H1 (cell line): ENCODE data around the gene AP3M1. TPM values are rescaled to one million over a fixed set of nuclear protein-coding genes. Genes with fewer than 3 reads are reported as not detected.

Experiments
- EZH2 ChIP-seq: fragments of 200-600 bp; sonication (generic); IDR thresholded peaks from 2 replicates; pipeline ENCODE4 v1.7.1; 2012; ENCODE audit warnings: low read depth, mild to moderate bottlenecking, moderate library complexity, low read length, inconsistent platforms; ENCODE audit not compliant: severe bottlenecking
- polyA plus RNA-seq, 7 experiments: library from polyadenylated mRNA; depleted of rRNA in 3 of 7; stranded (reverse) in 5 of 7; unstranded in 2 of 7; fragments of >200 nt in 5 of 7; fragments of 200-250 nt in 2 of 7; gene quantifications; 1 replicate in 5 of 7; 2 replicates in 1 of 7; 4 replicates in 1 of 7; pipeline versions ENCODE4 v1.2.1 to v1.2.3, GENCODE V29; 2011 to 2013; ENCODE audit warnings: missing spikeins in 2 of 7, mixed read lengths in 2 of 7
- total RNA-seq: library from RNA; stranded (reverse); fragmentation: NEBNext Ultra II Directional; extraction: Animal tissue kit (Norgen Biotek cat#: 25700); gene quantifications from 2 replicates; pipeline ENCODE4 v1.2.1, GENCODE V29; 2021

AP3M1 gene
- total and polyA plus RNA-seq, 2 of the 8 experiments (the other 6 are each of a cell fraction or from before 2014, with no cell fraction given) = 23.9 to 38.9 TPM

- TF ChIP-seq EZH2 = no peak
Observed at GRCh38 chr10:74076961-74077360, 73.7 kb downstream of the AP3M1 start (continued).
